Breast epithelium (tissue), 3 donors: ENCODE results near the gene GPRASP3.

Source experiments
- CTCF ChIP-seq, 3 donors: fragments of 450-650 bp; IDR thresholded peaks; one replicate each; pipeline ENCODE4 v1.5.1; 2016 to 2017; ENCODE audit warnings: antibody characterized with exemption in 3 of 3, mild to moderate bottlenecking in 3 of 3, moderate library complexity in 3 of 3
- POLR2A ChIP-seq: fragments of 450-650 bp; IDR thresholded peaks from one replicate; pipeline ENCODE4 v1.6.1; 2016; ENCODE audit warnings: antibody characterized with exemption, mild to moderate bottlenecking, moderate library complexity

GRCh38 chrX:102745513-102745856, 24.9 kb downstream of the GPRASP3 start:
- TF ChIP-seq POLR2A = no peak
- no peak for TF ChIP-seq CTCF (IDR thresholded peaks at IDR 0.05)
